Smooth muscle cell (in vitro differentiated cells): Measurements from ENCODE around the gene DHX8. TPM values are rescaled to one million over a fixed set of nuclear protein-coding genes. Genes with fewer than 3 reads are reported as not detected.

Experiments
- DNase-seq: peaks from one replicate; lab custom pipeline; 2025; ENCODE audit not compliant: unreplicated experiment; lab: John Stamatoyannopoulos, UW
- H2AFZ ChIP-seq: fragments of 200-600 bp; sonication (generic); 2 replicates; pipeline ENCODE4 v1.6.0; 2016; ENCODE audit warnings: antibody characterized with exemption, low read depth, mild to moderate bottlenecking
- H3F3A ChIP-seq: fragments of 200-600 bp; sonication (generic); 2 replicates; pipeline ENCODE4 v1.6.0; 2017; ENCODE audit warnings: antibody characterized with exemption, low read depth
- H3K27ac ChIP-seq: fragments of 200-600 bp; sonication (generic); 2 replicates; pipeline ENCODE4 v1.5.1; 2016; ENCODE audit warnings: low read depth, mild to moderate bottlenecking
- H3K27me3 ChIP-seq: fragments of 200-600 bp; sonication (generic); 2 replicates; pipeline ENCODE4 v1.6.1; 2016; ENCODE audit warnings: low read depth, mild to moderate bottlenecking
- H3K36me3 ChIP-seq: fragments of 200-600 bp; sonication (generic); 2 replicates; pipeline ENCODE4 v1.5.1; 2016; ENCODE audit warnings: low read depth
- H3K4me1 ChIP-seq: fragments of 200-600 bp; sonication (generic); 2 replicates; pipeline ENCODE4 v1.5.1; 2016; ENCODE audit warnings: low read depth
- H3K4me2 ChIP-seq: fragments of 200-600 bp; sonication (generic); 2 replicates; pipeline ENCODE4 v1.6.0; 2016; ENCODE audit warnings: mild to moderate bottlenecking
- H3K4me3 ChIP-seq: fragments of 200-600 bp; sonication (generic); 2 replicates; pipeline ENCODE4 v1.5.1; 2016; ENCODE audit warnings: mild to moderate bottlenecking
- H3K79me2 ChIP-seq: fragments of 200-600 bp; sonication (generic); 2 replicates; pipeline ENCODE4 v1.6.0; 2016; ENCODE audit warnings: low read depth, mild to moderate bottlenecking
- H3K9ac ChIP-seq: fragments of 200-600 bp; sonication (generic); 2 replicates; pipeline ENCODE4 v1.6.0; 2016; ENCODE audit warnings: low read depth
- H3K9me3 ChIP-seq: fragments of 200-600 bp; sonication (generic); replicated peaks from 2 replicates; pipeline ENCODE4 v1.5.1; 2016; ENCODE audit warnings: low read depth
- H4K20me1 ChIP-seq: fragments of 200-600 bp; sonication (generic); 2 replicates; pipeline ENCODE4 v1.6.0; 2016; ENCODE audit warnings: low read depth
- WGBS: methylation state at CpG from one replicate; pipeline ENCODE4 v1.1.7; 2016; ENCODE audit warnings: low lambda C conversion rate; 5-methylcytosine and 5-hydroxymethylcytosine counted together
- polyA plus RNA-seq: library from polyadenylated mRNA; unstranded; fragments of >200 nt; fragmentation: Nextera tagmentation; extraction: Ambion mirVana; gene quantifications from 2 replicates; pipeline ENCODE4 v1.2.1, GENCODE V29; 2016
- total RNA-seq: library from RNA; depleted of rRNA; stranded (reverse); fragments of >200 nt; gene quantifications from 2 replicates; pipeline ENCODE4 v1.2.3, GENCODE V29; 2014
- TF ChIP-seq, protein P1 (sequence below): fragments of 200-600 bp; sonication (generic); IDR thresholded peaks from 2 replicates; pipeline ENCODE4 v1.5.1; 2017; ENCODE audit warnings: borderline replicate concordance, mild to moderate bottlenecking, antibody characterized with exemption; ENCODE audit not compliant: insufficient read depth, poor library complexity, severe bottlenecking

DHX8 gene
- total and polyA plus RNA-seq, 2 experiments from 2014 or later: 24.4 to 36.9 TPM

DNA sequence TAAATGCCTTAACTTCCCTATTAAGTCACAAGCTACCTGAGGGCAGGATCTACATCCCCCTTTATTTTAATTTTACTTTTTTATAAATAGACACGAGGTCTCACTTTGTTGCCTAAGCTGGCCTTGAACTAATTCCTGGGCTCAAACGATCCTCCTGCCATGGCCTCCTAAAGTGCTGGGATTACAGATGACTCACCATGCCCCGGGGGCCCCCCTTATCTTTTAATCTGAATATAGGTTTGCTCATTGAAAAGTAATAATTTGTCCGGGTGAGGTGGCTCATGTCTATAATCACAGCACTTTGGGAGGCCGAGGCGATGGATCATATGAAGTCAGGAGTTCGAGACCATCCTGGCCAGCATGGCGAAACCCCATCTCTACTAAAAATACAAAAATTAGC, 48.2 kb downstream of the DHX8 start:
- Histone ChIP-seq H3K79me2 (no peaks in the 10 kb centered on the region), H3K4me1 (peaks cover 19% of the 10 kb centered on the region), H2AFZ (no peak overlapping the region), H4K20me1 (no peaks in the 10 kb centered on the region), H3K4me3 (no peak overlapping the region), H3K9ac (no peak overlapping the region), H3K9me3 (no peaks in the 10 kb centered on the region), H3K36me3 (peaks cover 3% of the 10 kb centered on the region), H3F3A (peaks cover 3% of the 10 kb centered on the region), H3K4me2 (no peak overlapping the region), H3K27ac (no peak overlapping the region), H3K27me3 (no peaks in the 10 kb centered on the region)
- no peak for DNase-seq
- WGBS: 83% methylated on average over 8 of the region's 8 CpGs
- TF ChIP-seq, protein P1, sequence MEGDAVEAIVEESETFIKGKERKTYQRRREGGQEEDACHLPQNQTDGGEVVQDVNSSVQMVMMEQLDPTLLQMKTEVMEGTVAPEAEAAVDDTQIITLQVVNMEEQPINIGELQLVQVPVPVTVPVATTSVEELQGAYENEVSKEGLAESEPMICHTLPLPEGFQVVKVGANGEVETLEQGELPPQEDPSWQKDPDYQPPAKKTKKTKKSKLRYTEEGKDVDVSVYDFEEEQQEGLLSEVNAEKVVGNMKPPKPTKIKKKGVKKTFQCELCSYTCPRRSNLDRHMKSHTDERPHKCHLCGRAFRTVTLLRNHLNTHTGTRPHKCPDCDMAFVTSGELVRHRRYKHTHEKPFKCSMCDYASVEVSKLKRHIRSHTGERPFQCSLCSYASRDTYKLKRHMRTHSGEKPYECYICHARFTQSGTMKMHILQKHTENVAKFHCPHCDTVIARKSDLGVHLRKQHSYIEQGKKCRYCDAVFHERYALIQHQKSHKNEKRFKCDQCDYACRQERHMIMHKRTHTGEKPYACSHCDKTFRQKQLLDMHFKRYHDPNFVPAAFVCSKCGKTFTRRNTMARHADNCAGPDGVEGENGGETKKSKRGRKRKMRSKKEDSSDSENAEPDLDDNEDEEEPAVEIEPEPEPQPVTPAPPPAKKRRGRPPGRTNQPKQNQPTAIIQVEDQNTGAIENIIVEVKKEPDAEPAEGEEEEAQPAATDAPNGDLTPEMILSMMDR: no peak

DNA sequence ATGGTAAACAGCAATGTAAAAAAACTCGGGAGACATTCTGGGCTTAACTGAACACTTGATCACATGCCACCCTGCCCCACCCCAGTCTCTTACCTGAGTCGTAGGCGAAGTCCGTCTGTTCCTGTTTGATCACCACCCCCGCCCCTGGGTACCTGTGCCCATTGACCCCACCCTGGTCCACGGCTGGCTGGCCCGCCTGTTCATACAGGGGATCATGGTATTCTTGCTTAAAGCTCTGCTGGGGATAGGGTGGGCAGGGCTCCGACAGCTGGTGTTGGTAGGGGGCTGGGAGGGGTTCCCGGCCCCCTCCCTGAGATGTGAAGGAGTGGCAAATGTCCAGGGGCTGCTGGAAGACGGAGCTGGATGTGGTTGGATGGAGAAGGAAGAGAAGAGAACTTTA, 48.8 kb downstream of the DHX8 start:
- H3K27ac ChIP-seq: no peak overlapping the region
- H4K20me1 ChIP-seq: no peaks in the 10 kb centered on the region
- H3K4me2 ChIP-seq: no peak overlapping the region
- H3K27me3 ChIP-seq: no peaks in the 10 kb centered on the region
- TF ChIP-seq, protein P1: no peak
- H3K36me3 ChIP-seq: peaks cover under 1% of the 10 kb centered on the region
- DNase-seq: no peak
- no peaks in the 10 kb centered on the region for H3K9me3 ChIP-seq
- no peaks in the 10 kb centered on the region for H3K79me2 ChIP-seq
- no peak overlapping the region for H3K9ac ChIP-seq
- peaks cover 19% of the 10 kb centered on the region for H3K4me1 ChIP-seq
- H2AFZ ChIP-seq: no peak overlapping the region
- WGBS: 91% methylated on average over 10 of the region's 10 CpGs
- H3K4me3 ChIP-seq: no peak overlapping the region
- H3F3A ChIP-seq: peaks cover 3% of the 10 kb centered on the region

DNA sequence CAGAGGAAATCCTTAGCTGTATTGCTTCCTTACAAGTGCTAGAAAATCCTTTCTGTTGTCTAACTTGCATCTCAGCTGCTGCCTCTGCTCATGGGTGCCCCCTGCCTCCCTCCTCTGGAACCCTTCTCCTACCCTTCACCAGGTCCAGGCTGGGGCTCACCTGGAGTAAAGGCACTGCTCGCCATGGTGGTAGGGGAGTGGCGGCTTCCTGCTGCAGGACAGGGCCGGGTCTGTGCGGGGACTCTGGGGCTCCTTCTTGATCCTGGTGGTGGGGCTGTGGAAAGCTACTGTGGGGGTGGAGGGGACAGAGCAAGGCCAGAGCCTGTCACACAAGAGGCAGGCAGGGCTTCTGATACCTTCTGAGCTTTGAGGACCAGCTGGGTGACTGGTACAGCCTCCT, 49.9 kb downstream of the DHX8 start:
- Histone ChIP-seq H3K4me1 (peaks cover 19% of the 10 kb centered on the region), H3K9ac (no peak overlapping the region), H2AFZ (no peak overlapping the region), H3K9me3 (no peaks in the 10 kb centered on the region), H3K36me3 (no peaks in the 10 kb centered on the region), H3F3A (peaks cover 3% of the 10 kb centered on the region), H3K4me2 (no peak overlapping the region), H3K27ac (no peak overlapping the region), H4K20me1 (no peaks in the 10 kb centered on the region), H3K4me3 (no peak overlapping the region), H3K27me3 (no peaks in the 10 kb centered on the region), H3K79me2 (no peaks in the 10 kb centered on the region)
- TF ChIP-seq, protein P1: no peak
- WGBS: 93% methylated on average over 4 of the region's 4 CpGs
- no peak for DNase-seq

DNA sequence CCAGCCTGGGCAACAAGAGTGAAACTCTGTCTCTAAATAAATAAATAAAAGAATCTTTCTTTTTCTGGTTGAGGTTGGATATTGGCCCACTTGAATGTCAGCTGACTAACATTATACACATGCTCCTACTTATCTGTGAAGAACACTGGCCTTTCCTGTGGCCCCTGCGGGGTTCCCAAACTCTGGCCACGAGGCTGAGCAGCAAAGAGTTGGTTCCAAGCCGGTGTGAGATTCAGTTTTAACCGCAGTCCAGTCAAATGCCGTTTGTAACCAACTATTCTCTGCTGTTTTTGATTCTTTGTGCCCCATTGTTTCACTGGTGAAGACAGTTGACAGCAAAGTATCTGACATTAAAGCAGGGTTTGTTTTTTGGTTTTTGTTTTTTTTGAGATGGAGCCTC, 51.1 kb downstream of the DHX8 start:
- no peaks in the 10 kb centered on the region for H3K27me3 ChIP-seq
- no peak overlapping the region for H3K4me2 ChIP-seq
- H3K79me2 ChIP-seq: no peaks in the 10 kb centered on the region
- no peak overlapping the region for H3K4me3 ChIP-seq
- WGBS: 96% methylated on average over 5 of the region's 5 CpGs
- H3K9me3 ChIP-seq: no peaks in the 10 kb centered on the region
- no peak overlapping the region for H3K27ac ChIP-seq
- H4K20me1 ChIP-seq: no peaks in the 10 kb centered on the region
- no peak overlapping the region for H2AFZ ChIP-seq
- TF ChIP-seq, protein P1: no peak
- peaks cover 19% of the 10 kb centered on the region for H3K4me1 ChIP-seq
- H3K36me3 ChIP-seq: no peaks in the 10 kb centered on the region
- no peak for DNase-seq
- H3K9ac ChIP-seq: no peak overlapping the region
- H3F3A ChIP-seq: peaks cover 2% of the 10 kb centered on the region
